Panc1 (cell line): ENCODE results near the gene ATG4D.

Experiments used
- POLR2AphosphoS5 ChIP-seq: IDR thresholded peaks from 2 replicates; pipeline ENCODE4 v1.6.1; 2012; ENCODE audit warnings: mild to moderate bottlenecking, low read depth, low read length, moderate library complexity
- REST ChIP-seq, 2 experiments: IDR thresholded peaks; 2 replicates each; pipeline ENCODE4 v1.6.1; 2011 to 2012; ENCODE audit warnings: low read depth in 2 of 2, control low read depth in 1 of 2, low read length in 1 of 2, mild to moderate bottlenecking in 1 of 2, moderate library complexity in 1 of 2; ENCODE audit not compliant: insufficient read depth in 1 of 2
- TCF7L2 ChIP-seq: IDR thresholded peaks from 2 replicates; pipeline ENCODE4 v1.6.1; 2011; ENCODE audit warnings: mild to moderate bottlenecking, low read depth, low read length, inconsistent platforms
- TF ChIP-seq, protein P1 (sequence below): fragments of 450-650 bp; IDR thresholded peaks from 2 replicates; pipeline ENCODE4 v1.5.1; 2017; ENCODE audit warnings: mild to moderate bottlenecking

DNA sequence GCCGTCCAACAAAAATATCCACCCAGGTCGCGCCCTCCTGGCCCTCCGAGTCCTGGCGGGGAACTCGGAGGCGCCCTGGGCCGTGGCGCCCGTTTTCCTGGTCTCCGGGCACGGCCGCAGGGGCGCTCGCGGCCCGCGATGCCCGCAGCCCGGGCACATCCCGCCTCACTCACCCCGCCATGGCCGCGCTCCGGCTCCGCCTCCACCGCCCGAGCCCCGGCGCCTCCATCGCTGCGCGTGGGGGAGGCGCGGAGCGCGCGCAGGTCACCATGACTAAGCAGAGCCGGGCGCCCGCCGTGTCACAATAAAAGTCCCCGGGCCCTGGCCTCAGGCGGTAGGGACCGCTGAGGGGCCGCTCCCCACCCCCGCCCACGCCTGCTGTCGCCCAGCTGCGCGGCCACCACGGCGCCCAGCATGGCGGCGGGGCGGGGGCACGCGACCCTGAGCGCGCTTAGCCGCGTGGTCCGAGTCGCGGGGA lies 41.1 kb upstream of the ATG4D start:
- TF ChIP-seq, protein P1, sequence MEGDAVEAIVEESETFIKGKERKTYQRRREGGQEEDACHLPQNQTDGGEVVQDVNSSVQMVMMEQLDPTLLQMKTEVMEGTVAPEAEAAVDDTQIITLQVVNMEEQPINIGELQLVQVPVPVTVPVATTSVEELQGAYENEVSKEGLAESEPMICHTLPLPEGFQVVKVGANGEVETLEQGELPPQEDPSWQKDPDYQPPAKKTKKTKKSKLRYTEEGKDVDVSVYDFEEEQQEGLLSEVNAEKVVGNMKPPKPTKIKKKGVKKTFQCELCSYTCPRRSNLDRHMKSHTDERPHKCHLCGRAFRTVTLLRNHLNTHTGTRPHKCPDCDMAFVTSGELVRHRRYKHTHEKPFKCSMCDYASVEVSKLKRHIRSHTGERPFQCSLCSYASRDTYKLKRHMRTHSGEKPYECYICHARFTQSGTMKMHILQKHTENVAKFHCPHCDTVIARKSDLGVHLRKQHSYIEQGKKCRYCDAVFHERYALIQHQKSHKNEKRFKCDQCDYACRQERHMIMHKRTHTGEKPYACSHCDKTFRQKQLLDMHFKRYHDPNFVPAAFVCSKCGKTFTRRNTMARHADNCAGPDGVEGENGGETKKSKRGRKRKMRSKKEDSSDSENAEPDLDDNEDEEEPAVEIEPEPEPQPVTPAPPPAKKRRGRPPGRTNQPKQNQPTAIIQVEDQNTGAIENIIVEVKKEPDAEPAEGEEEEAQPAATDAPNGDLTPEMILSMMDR, result no peak
- TF ChIP-seq POLR2AphosphoS5 (no peak), TCF7L2 (no peak), REST (IDR thresholded peaks at IDR 0.05; ENCODE audit: insufficient read depth in 1 of 2, low read depth in 2 of 2, low read length in 1 of 2) (no peak)
